PFSK-1 (cell line): ENCODE data around the gene KCNQ4.

Experiments used
- FOXP2 ChIP-seq: optimal IDR thresholded peaks from 2 replicates; pipeline ENCODE3; 2011; ENCODE audit warnings: borderline replicate concordance, control low read depth, inconsistent platforms; ENCODE audit not compliant: insufficient read depth; ENCODE audit errors: extremely low read length, extremely low read depth
- POLR2AphosphoS5 ChIP-seq: IDR thresholded peaks from 2 replicates; pipeline ENCODE4 v1.6.1; 2012; ENCODE audit warnings: low read depth, mild to moderate bottlenecking, control low read depth, low read length, moderate library complexity
- SIN3A ChIP-seq: IDR thresholded peaks from 2 replicates; pipeline ENCODE4 v1.6.1; 2012; ENCODE audit warnings: mild to moderate bottlenecking, low read length, moderate library complexity, borderline replicate concordance; ENCODE audit not compliant: insufficient read depth
- TF ChIP-seq, protein P1 (sequence below), 2 experiments: IDR thresholded peaks; 2 replicates each; pipeline versions ENCODE4 v1.6.1 to v1.8.0; 2011 to 2012; ENCODE audit warnings: low read depth in 2 of 2, low read length in 2 of 2, control low read depth in 1 of 2, inconsistent platforms in 1 of 2, mild to moderate bottlenecking in 1 of 2, moderate library complexity in 1 of 2; ENCODE audit not compliant: insufficient read depth in 1 of 2

GRCh38 chr1:40803447-40803846 lies 19.9 kb downstream of the KCNQ4 start:
- no peak for TF ChIP-seq SIN3A
- TF ChIP-seq, protein P1, sequence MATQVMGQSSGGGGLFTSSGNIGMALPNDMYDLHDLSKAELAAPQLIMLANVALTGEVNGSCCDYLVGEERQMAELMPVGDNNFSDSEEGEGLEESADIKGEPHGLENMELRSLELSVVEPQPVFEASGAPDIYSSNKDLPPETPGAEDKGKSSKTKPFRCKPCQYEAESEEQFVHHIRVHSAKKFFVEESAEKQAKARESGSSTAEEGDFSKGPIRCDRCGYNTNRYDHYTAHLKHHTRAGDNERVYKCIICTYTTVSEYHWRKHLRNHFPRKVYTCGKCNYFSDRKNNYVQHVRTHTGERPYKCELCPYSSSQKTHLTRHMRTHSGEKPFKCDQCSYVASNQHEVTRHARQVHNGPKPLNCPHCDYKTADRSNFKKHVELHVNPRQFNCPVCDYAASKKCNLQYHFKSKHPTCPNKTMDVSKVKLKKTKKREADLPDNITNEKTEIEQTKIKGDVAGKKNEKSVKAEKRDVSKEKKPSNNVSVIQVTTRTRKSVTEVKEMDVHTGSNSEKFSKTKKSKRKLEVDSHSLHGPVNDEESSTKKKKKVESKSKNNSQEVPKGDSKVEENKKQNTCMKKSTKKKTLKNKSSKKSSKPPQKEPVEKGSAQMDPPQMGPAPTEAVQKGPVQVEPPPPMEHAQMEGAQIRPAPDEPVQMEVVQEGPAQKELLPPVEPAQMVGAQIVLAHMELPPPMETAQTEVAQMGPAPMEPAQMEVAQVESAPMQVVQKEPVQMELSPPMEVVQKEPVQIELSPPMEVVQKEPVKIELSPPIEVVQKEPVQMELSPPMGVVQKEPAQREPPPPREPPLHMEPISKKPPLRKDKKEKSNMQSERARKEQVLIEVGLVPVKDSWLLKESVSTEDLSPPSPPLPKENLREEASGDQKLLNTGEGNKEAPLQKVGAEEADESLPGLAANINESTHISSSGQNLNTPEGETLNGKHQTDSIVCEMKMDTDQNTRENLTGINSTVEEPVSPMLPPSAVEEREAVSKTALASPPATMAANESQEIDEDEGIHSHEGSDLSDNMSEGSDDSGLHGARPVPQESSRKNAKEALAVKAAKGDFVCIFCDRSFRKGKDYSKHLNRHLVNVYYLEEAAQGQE (IDR thresholded peaks at IDR 0.05; ENCODE audit: insufficient read depth in 1 of 2, low read depth in 2 of 2, low read length in 2 of 2) = no peak
- no peak for TF ChIP-seq POLR2AphosphoS5
- no peak for TF ChIP-seq FOXP2
